ENCODE measurements around the gene CREB3. TPM values are rescaled to one million over a fixed set of nuclear protein-coding genes. Genes with fewer than 3 reads are reported as not detected.

CREB3 gene
- polyA plus RNA-seq, 1 donor from 2014 or later = 88.4 TPM

DNA sequence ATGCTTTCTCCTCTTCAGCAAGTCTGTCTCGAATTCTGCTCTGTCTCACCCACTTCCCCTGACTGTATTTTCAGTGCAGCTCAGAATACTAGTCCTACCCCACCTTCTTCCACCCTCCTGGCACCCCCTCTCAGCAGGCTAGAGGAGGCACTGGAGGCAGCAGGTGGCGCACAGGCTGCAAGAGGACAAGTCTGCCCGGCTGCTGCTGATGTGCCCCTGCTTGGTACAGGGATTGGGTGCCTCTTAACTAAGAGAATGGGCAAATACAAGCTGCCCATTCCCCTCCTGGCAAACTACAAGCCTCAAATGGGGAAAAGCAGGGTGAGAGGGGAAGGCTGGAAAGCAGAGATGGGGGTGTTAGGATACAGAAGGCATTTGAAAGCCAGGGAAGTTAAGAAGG is 5.5 kb upstream of the CREB3 start:
- Histone ChIP-seq H4K20me1 (ENCODE audit: insufficient read depth) (no peaks in the 10 kb centered on the region), H3K4me3 (ENCODE audit: low read length) (no peak overlapping the region), H3K9me3 (ENCODE audit: low read length) (no peaks in the 10 kb centered on the region), H3K36me3 (ENCODE audit: insufficient read depth, low read length) (no peaks in the 10 kb centered on the region), H3K9me2 (ENCODE audit: insufficient read depth, low read length) (no peaks in the 10 kb centered on the region), H3K79me2 (replicated peaks; ENCODE audit: insufficient read depth, low read length) (peaks cover 31% of the 10 kb centered on the region), H3K27ac (ENCODE audit: low read length) (no peak overlapping the region), H3K27me3 (ENCODE audit: insufficient read depth, low read depth, low read length) (no peaks in the 10 kb centered on the region), H3K9ac (ENCODE audit: low read length) (no peak overlapping the region), H3F3A (ENCODE audit: insufficient read depth, low read length, poor library complexity, severe bottlenecking) (no peaks in the 10 kb centered on the region), H3K4me2 (ENCODE audit: low read length) (no peak overlapping the region), H2AFZ (ENCODE audit: low read depth, low read length) (no peak overlapping the region)
- TF ChIP-seq EZH2 (IDR thresholded peaks at IDR 0.05; ENCODE audit: borderline replicate concordance, insufficient read depth, low read length, poor library complexity, severe bottlenecking) (no peak), SMC3 (conservative IDR thresholded peaks at IDR 0.05; ENCODE audit: poor library complexity) (no peak), MXI1 (conservative IDR thresholded peaks at IDR 0.05; ENCODE audit: poor library complexity, severe bottlenecking) (no peak), EP300 (conservative IDR thresholded peaks at IDR 0.05; ENCODE audit: poor library complexity, severe bottlenecking) (no peak), TAF1 (IDR thresholded peaks at IDR 0.05; ENCODE audit: low read depth) (no peak)
- TF ChIP-seq, protein P1, sequence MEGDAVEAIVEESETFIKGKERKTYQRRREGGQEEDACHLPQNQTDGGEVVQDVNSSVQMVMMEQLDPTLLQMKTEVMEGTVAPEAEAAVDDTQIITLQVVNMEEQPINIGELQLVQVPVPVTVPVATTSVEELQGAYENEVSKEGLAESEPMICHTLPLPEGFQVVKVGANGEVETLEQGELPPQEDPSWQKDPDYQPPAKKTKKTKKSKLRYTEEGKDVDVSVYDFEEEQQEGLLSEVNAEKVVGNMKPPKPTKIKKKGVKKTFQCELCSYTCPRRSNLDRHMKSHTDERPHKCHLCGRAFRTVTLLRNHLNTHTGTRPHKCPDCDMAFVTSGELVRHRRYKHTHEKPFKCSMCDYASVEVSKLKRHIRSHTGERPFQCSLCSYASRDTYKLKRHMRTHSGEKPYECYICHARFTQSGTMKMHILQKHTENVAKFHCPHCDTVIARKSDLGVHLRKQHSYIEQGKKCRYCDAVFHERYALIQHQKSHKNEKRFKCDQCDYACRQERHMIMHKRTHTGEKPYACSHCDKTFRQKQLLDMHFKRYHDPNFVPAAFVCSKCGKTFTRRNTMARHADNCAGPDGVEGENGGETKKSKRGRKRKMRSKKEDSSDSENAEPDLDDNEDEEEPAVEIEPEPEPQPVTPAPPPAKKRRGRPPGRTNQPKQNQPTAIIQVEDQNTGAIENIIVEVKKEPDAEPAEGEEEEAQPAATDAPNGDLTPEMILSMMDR (IDR thresholded peaks at IDR 0.05; ENCODE audit: poor library complexity, severe bottlenecking) = no peak
- TF ChIP-seq, protein P2, sequence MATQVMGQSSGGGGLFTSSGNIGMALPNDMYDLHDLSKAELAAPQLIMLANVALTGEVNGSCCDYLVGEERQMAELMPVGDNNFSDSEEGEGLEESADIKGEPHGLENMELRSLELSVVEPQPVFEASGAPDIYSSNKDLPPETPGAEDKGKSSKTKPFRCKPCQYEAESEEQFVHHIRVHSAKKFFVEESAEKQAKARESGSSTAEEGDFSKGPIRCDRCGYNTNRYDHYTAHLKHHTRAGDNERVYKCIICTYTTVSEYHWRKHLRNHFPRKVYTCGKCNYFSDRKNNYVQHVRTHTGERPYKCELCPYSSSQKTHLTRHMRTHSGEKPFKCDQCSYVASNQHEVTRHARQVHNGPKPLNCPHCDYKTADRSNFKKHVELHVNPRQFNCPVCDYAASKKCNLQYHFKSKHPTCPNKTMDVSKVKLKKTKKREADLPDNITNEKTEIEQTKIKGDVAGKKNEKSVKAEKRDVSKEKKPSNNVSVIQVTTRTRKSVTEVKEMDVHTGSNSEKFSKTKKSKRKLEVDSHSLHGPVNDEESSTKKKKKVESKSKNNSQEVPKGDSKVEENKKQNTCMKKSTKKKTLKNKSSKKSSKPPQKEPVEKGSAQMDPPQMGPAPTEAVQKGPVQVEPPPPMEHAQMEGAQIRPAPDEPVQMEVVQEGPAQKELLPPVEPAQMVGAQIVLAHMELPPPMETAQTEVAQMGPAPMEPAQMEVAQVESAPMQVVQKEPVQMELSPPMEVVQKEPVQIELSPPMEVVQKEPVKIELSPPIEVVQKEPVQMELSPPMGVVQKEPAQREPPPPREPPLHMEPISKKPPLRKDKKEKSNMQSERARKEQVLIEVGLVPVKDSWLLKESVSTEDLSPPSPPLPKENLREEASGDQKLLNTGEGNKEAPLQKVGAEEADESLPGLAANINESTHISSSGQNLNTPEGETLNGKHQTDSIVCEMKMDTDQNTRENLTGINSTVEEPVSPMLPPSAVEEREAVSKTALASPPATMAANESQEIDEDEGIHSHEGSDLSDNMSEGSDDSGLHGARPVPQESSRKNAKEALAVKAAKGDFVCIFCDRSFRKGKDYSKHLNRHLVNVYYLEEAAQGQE (IDR thresholded peaks at IDR 0.05; ENCODE audit: borderline replicate concordance) = no peak

DNA sequence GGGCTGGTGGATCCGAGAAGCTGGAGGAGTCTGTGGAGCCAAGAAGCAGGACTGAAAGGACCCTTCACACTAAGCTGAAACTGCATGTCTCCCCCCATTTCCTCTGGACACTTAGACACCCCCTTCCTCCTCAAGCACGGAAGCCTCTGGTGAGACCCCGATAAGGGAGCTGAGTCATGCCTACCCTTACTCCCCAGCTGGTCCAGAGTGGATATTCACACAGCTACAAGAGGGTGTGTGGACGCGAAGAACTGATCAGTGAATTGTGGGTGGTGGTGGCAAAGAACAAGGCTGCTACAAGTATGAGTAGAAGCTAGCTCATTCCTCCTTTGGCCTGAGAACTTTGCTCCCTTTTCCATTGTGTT is 4.8 kb upstream of the CREB3 start:
- no peaks in the 10 kb centered on the region for H3K9me2 ChIP-seq (ENCODE audit: insufficient read depth, low read length)
- no peak overlapping the region for H3K4me2 ChIP-seq (ENCODE audit: low read length)
- H3K4me3 ChIP-seq (ENCODE audit: low read length) = no peak overlapping the region
- H3K9ac ChIP-seq (ENCODE audit: low read length) = no peak overlapping the region
- no peaks in the 10 kb centered on the region for H3K27me3 ChIP-seq (ENCODE audit: insufficient read depth, low read depth, low read length)
- H3K36me3 ChIP-seq (ENCODE audit: insufficient read depth, low read length) = no peaks in the 10 kb centered on the region
- H4K20me1 ChIP-seq (ENCODE audit: insufficient read depth) = no peaks in the 10 kb centered on the region
- TF ChIP-seq EP300 (conservative IDR thresholded peaks at IDR 0.05; ENCODE audit: poor library complexity, severe bottlenecking) = no peak
- TF ChIP-seq, protein P2 (IDR thresholded peaks at IDR 0.05; ENCODE audit: borderline replicate concordance) = no peak
- no peak for TF ChIP-seq EZH2 (IDR thresholded peaks at IDR 0.05; ENCODE audit: borderline replicate concordance, insufficient read depth, low read length, poor library complexity, severe bottlenecking)
- TF ChIP-seq SMC3 (conservative IDR thresholded peaks at IDR 0.05; ENCODE audit: poor library complexity) = no peak
- TF ChIP-seq MXI1 (conservative IDR thresholded peaks at IDR 0.05; ENCODE audit: poor library complexity, severe bottlenecking) = no peak
- TF ChIP-seq RAD21 (conservative IDR thresholded peaks at IDR 0.05) = no peak
- TF ChIP-seq, protein P1 (IDR thresholded peaks at IDR 0.05; ENCODE audit: poor library complexity, severe bottlenecking) = no peak
- no peak for TF ChIP-seq TAF1 (IDR thresholded peaks at IDR 0.05; ENCODE audit: low read depth)
- TF ChIP-seq POLR2AphosphoS5 (IDR thresholded peaks at IDR 0.05) = no peak
- no peaks in the 10 kb centered on the region for H3F3A ChIP-seq (ENCODE audit: insufficient read depth, low read length, poor library complexity, severe bottlenecking)
- H3K79me2 ChIP-seq (replicated peaks; ENCODE audit: insufficient read depth, low read length) = peaks cover 31% of the 10 kb centered on the region
- H3K27ac ChIP-seq (ENCODE audit: low read length) = no peak overlapping the region
- no peak overlapping the region for H2AFZ ChIP-seq (ENCODE audit: low read depth, low read length)
- H3K9me3 ChIP-seq (ENCODE audit: low read length) = no peaks in the 10 kb centered on the region

Data from neural cell (in vitro differentiated cells).